ENCODE measurements around the gene C10orf53.
"Not testable (repeated sequence)": the region's sequence is repeated elsewhere in the genome, so short reads cannot be mapped to it uniquely, and the experiment has no call there.

The C10orf53 gene

DNA sequence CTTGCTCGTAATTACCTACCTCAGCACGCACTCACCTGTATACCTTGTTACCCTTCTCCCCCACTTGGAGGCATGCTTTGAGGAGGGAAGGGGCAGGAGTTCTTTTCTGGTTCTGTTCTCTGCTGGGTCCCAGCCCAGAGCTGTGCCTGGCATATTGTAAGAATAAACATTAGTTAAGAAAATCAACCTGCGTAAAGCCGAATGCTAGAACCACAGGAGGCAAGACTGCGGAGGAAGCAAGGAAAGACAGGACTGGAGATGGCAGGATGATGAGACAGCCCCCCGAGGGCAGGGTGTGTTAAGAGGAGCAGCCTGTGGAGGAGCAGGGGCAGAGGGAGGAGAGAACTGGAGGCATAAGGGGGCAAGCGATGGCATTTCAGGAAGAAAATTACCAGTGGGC lies 9.5 kb downstream of the C10orf53 start:
- DNase-seq: no peak

DNA sequence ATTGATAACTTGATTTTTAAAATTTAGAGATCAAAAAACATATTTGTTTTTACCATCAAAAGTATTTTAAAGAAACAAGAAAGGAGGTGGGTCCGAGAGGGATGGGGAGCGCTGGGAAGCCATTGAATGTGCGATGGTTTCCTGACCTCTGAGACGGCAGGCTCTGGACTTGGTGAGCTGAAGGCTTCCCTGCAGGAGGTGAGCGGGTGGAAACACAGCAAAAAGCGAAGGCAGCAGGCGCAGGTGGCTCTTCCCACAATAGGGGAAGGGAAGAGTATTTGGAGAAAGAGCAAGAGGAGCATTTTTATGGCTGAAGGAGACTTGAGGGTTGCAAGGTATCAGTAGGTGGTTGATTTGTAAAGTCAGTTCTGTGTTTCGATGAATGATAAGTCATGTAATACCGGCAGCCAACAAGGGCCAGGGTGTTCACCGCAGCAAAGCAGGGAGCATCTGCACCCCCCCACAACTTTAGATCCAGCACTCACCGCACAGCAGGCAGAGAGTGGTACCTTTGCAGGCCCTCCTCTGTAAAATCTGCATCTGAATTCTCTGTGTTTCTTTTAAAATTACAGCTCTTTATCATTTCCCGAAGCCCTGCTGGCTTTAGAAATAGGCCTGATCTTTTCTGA lies 10.5 kb downstream of the C10orf53 start:
- no peak for DNase-seq

DNA sequence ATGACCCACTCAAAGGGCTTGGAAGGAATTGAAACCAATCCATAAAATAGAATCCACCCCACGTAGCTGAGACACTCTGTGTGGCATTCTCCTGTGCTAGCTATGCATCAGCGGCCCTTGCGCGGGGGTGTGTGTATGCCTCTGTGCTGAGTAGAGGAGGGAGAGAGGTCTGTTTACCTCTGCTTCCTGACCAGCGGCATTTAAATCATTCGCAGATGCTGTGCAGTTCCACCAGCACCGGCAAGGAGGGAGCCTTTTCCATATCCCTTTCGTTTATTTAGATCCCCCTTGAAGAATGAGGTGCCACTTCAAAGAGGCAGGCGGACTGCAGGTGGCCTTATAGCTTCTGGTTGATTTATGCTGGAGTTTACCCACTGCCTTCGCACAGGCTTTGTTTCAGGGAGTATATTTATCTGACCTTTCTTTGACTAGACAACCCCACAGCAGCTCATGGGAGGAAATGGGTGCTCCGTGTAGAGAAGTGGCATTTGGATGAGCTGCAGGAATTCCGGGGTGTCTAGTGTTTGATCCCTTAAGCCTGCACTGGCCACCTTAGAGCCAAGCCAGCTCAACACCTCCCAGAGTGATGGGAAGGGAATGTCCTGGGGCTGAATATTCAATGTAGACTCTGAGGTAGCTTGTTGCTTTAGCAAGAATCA lies 11.4 kb downstream of the C10orf53 start:
- no peak for DNase-seq

DNA sequence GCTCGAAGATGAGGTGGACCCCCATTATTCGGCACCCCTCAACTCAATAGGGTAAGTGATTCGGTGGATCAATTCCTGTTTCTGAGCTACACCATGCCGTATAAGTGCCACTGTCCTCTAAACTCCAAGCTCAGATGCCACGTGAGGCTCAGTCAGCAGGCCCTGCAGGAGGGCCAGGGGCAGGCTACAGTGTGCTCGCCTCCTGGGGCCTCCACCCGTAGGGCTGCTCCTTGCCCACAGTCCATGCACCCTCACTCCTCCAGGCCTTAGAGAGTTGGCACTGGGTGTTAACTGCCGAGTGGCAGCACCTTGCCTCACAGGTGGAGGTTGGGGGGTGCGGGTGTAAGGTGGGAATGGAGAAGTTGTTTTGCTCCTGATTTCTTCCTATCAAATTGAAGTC lies 12.1 kb downstream of the C10orf53 start:
- no peak for DNase-seq

DNA sequence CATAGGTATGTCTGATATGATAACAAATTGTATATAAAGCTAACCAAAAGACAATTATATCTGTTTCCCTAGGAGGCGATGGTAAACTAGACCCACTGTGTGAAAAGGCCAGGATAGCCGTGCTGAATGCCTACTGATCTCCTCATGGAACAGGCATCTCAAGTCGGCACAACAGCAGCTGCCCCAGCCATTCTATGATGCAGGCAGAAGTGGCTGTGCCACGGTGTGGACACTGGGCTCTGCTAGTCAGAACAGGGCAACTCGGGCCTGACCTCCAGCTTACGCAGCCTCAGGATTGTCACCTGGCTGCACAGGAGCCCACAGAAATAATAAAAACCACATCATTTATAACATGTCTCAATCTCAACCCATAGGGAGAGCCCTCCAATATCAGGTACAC lies 15.0 kb downstream of the C10orf53 start:
- DNase-seq: no peak

DNA sequence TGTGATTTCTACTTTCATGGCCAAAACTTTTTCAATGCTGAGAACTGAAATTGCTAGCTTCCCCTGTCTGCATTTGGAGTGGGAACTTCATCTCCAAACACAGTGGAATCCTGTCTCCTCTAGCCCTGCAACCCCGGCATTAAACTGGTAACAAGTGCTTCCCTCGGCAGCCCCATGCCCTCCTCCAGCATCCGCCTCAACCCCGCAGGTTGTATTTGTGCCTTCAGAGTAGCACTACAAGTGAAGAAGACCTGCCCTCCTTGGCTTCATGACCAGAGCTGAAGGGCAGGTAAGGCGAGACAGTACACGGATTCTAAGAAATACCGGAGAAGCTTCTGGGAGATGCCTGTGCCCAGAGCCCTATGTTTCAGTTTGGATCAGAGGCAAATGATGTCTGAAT lies 16.9 kb downstream of the C10orf53 start:
- DNase-seq: no peak

DNA sequence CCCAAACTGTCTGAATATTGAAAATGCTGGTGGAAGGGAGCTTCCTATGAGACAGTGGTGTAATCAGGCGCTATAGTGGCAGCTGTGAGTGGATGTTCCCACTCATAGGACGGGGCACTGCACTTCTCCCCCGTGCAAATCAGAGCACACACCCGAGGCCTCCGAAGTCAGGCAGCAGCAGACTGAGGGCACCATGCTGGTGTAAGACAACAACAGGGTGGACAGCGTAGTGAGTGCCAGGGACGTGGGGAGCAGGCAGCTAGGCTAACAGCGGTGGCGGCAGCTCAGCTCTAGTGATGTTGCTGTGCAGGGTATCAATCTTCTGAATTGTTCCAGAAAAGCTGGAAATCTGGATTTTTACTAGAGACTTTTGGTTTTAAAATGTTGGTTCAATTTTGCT lies 19.2 kb downstream of the C10orf53 start:
- no peak for DNase-seq

DNA sequence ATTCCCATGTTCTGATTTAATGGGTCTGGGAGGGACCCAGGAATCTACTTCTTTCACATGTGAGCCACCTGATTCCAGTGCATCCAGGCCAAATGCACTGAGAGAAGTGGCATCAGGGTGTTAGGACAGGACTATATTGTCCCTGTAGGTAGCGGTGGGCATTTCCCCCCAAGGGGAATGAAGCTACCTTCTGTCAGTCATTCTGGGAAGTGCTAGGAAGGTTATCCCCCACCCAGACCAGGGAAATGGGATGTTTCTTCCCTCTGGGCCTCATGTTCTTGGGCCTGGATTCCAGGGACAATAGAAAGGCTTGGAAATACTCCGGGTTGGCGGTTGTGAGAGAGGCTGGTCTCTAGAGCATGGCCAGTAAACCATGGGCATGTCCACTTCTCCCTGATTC lies 20.8 kb downstream of the C10orf53 start:
- DNase-seq: no peak

DNA sequence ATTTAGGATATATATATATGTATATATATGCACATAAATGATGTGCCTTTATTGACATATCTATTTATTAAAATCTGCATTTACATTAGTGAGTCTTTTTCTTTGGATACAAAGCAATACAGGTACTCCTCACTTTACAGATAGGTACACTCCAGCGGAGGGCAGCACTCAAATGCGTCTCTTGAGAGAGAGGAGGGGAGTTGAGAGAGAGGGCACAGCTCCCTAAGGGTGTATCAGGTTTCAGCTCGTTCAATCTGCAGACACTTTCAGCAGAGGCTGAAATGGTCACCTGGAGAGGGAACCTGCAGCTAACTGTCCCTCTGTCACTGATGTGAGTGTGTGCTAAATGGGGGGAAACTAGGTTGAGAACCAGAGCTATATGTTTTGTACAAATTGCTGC lies 21.5 kb downstream of the C10orf53 start:
- DNase-seq: no peak

DNA sequence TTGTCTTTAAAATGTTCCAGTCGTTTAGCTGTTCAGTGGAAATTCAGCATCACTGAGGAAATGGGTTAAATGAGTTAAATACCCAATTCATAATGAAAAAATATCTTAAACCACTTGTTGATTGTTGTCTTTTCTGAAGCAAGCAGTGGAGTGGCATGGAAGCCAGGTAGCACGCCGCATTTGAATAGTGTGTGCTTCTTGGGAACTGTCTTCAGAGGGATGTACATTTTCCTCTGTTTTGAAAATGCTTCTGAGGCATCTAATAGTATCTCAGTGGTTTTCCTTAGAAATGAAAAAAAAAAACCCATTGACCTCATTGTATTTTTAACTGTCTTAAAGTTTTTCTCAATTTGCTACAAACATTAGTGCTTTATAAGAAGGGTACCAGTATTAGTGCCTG lies 28.1 kb downstream of the C10orf53 start:
- no peak for DNase-seq

DNA sequence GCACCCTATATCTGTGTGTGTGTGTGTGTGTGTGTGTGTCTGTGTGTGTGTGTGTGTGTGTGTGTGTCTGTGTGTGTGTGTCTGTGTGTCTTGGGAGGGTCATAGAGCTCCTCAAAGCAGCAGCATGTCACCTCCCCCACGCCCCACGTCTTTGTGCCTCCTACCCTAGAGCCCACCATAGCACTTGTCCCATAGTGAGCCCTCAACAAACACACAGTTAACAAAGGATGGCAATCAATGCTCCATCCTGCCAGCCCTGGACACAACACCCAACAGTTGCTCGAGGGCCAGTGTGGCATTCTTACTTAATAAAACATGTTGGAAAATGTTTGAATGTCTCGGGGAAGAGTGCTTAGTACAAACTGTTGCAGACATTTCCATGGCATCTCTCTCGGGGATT lies 30.5 kb downstream of the C10orf53 start:
- no peak for DNase-seq

DNA sequence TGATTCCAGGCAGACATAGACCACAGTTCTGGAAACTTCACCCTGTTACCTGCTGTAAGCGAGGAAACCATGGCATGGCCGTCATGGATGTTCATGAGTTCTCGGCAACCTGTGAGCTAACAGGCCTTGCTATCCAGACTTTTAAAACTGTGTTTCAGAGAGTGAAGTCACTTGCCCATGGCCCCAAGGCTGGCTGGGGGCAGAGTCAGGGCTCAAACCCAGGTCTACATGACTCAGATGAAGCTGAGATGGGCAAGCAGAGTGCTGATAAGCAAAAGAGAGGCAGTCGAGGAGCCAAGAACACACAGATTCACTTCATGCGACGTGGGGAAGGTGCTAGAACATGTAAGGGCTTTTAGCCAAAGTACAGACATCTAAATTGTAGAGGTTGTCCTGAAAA lies 31.5 kb downstream of the C10orf53 start:
- DNase-seq: no peak

DNA sequence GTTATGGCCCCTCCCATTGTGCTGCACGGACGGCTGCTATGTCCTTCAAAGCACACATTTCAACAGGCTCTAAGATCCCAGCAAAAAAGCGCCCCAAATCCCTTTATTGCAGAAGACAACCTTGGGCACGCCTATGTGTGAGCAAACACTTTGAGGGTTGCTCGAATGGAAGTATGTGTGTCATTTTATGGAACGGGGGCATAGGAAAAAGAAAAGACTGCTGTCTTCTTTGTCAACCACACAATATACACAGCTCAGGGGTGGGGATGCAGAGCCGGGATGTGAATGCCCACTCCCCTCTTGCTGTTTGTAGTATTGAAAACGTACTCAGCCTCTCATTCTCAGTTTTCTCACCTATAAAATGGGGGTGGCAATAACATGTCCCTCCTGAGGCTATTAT lies 32.0 kb downstream of the C10orf53 start:
- no peak for DNase-seq

DNA sequence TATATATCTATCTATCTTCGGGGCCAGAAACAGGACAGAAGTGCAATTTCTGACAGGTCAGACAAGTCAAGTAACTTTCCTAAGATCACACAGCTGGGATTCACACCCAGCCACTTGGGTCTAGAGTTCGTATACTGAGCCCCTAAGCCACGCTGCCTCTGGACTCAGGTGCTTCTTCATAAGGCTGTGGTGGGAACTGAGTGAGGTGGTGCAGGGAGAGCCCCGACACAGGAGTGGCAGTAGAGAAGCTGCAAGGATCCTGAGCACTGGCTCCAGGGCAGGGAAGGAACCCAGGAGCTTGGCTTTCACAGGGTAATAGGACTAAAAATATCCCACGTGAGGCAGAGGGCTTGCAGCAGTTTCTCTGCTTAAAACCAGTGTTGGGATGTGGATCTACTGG lies 33.8 kb downstream of the C10orf53 start:
- DNase-seq: no peak

DNA sequence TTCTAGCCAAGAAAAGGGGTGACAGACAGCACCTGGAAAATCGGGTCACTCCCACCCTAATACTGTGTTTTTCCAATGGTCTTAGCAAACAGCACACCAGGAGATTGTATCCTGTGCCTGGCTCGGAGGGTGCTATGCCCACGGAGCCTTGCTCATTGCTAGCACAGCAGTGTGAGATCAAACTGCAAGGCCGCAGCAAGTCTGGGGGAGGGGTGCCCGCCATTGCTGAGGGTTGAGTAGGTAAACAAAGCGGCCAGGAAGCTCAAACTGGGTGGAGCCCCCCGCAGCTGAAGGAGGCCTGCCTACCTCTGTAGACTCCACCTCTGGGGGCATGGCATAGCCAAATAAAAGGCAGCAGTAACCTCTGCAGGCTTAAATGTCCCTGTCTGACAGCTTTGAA lies 35.7 kb downstream of the C10orf53 start:
- DNase-seq: not testable (repeated sequence)

DNA sequence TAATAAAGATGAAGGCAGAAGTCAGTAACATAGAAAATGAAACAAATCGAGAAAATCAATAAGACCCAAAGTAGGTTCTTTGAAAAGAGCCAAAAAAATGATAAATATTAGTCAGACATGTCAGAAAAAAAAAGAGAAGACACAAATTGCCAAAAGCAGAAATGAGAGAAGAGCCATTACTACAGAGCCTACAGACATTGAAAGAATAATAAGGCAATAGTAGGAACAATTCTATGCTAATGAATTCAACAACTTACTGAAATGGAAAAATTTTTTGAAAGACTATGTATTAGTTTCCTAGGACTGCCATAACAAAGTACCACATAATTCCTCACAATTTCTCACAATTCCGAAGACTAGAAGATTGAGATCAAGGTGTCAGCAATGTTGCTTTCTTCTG lies 47.1 kb downstream of the C10orf53 start:
- no peak for DNase-seq

DNA sequence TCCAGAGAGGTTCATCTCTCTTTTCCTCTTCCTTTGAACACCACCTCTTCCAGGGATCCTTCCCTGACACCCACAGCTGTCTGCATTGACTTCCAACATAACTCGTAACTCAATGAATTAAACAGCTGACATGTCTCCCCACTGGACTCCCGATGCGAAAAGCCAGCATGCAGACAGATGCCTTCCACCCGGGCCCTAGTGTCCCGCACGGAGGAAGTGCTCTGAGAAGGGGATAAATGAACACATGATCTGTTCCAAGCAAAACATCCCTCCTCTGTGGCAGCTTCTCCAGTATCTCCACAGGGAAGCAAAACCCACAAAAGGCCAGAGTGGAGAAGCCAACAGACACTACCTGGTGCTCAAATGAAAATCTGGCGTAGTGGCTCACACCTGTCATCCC lies 54.4 kb downstream of the C10orf53 start:
- DNase-seq: no peak

DNA sequence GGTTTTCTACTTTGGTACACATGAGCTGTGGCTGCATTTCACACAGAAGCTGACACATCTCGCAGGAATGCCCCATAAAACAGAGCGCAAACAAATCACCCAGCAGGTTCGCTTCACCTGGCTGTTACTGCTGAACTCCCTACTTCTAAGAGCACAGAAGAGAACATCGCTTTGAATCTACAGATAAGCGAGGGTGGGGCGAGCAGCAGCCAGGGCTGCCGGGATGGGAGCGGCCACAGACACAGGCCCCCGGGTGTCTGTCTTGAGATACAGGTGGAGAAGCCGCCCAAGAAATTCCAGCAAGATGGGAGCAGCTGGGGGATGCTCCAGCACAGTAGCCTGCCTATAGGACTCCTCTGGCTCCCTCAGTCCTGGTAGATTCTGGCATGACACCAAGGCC lies 55.2 kb downstream of the C10orf53 start:
- no peak for DNase-seq

DNA sequence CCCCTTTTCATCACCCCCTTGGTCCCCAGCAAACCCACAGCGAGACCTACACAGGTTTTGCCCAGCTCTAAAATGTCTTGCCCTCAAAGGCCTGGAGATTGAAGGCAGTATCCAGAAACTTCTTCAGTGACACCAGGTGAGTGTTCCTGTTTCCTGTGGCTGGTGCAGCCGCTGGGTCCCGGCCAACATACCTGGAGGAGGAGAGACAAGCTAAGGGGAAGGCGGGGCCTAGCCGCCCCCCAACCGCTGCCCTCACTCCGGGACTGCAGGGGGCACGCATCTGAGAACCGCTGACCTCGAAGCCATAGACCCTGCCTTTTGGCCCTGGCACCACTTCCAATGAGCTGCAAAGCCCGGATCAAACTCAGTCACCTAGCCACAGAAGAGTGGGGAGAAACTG lies 55.7 kb downstream of the C10orf53 start:
- DNase-seq: no peak

DNA sequence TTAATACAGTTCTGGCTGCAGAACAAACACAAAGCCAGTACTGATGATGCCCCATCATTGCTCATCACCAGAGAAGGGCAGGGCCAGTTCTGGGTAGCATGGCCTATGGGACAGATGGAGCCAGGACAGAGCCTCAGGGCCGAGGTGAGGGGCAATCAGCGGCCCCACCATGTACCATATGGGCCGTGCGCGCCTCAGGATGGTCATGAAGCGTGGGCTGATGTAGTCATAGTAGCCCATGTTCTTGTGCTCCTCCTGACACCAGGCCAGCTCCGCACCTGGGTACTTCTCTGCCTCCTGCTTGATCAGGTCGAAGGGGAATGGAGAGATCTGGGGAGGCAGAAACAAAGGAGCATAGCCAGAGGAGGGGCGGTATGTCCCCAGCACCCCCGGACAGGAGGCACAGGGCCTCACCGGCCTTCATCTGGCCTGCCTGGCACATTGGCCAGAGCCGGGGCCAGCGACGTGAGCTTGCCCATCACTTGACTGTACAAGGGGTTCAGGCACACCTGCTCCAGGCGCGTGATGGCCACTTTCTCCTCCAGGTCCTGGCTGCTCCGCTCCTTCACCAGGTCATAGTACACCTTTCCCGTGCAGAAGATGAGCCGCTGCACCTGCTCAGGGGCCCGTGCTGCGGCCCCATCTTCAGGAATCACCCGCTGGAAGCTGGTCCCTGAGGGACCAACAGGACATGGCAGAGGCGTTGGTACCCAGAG lies 56.6 kb downstream of the C10orf53 start:
- DNase-seq: no peak

DNA sequence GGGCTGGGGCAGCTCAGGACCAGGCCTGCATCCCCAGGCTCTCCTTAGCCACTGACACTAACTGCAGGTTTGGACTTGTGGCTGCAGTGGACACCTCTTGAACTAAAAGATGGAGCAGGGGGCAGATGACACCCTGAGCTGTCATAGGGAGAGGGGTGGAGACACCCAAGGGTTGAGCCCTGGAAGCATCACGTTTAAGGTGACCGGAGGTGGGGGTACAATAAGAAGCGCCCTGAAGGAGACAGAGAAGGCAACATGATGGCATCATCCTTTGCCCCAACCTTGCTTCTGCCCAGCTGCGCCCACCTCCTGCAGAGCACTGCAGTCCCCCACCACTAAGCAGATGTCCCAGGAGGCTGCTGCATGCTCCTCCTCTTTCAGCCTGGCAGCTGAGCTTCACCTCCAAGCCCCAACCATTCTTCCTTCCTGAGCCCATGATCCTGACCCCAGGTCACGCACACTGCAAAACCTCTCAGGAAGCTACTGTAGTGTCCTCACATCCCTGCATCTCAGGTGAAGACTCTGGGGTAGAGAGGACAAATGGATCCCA lies 57.2 kb downstream of the C10orf53 start:
- DNase-seq: no peak

DNA sequence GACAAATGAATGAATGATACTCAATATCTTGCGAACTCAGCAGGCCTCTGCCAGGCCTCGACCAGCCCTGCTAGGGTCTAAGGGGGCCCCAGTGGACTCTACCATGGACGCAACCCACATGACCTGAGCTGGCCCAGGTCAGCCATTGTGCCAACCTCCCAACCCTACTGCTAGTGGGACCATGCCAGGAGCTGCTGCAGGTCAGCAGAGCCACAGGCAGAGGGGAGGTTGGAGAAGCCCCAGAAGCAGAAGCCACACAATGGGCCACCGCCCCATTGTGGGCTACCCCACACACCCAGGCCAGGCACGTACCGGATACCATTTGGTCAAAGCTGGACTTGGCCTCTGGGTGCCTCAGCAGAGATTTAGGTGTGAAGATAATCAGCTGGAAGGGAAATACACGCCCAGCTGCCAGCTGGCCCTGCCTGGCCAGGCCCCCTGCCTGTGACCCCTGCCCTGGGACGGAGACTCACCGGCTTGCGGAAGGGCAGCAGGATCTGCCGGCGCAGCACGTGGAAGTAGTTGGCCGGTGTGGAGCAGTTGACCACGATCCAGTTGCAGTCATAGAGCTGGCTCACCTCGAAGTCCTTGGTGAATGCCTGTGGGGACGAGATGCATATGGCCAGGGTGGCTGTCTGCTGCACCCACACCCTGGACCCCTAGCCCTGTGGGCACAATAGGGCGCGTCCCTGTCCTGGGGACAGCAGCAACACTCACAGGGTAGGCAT lies 58.2 kb downstream of the C10orf53 start:
- no peak for DNase-seq

DNA sequence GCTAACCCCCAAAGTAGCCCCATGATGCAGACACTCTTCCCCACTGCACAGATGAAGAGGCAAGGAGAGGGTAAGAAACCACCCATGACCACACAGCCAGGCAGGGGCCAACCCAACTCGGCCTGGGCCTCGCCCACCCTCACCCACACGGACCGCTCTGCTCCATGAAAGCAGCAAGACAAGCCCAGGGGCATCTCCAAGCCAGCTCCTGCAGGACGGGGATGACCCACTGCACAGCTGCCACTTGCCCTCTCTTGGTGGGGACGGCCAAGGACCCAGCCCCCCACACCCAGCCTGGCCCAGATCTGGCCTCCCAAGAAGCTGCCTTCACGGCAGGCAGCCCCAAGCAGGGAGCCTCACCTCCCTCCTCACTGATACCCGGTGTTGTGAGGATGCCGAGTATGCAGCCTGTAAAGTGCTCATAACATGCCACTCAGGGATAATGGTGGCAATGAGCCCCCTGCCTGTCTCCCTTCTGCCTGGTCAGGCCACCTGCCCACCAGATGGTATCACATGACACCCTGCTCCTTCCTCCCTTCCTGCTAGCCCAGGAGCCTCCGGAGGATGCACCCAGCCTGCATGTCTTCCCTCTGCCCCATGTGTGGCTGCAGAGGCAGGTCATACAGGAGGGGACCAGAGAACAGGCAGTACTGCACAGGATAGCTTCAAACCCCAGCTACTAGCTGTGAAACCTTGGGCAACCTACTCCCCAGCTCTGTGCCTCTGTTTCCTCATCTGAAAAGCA lies 59.3 kb downstream of the C10orf53 start:
- no peak for DNase-seq

All from right hindlimb (tissue), 1 donor.